Ramos (cell line): Measurements from ENCODE around the gene FGR.
"Not testable (repeated sequence)": the region's sequence is repeated elsewhere in the genome, so short reads cannot be mapped to it uniquely, and the experiment has no call there.

Experiments used
- in situ Hi-C: fragments of 300-500 bp; cut with MboI; formaldehyde crosslinking; loops from one replicate; pipeline ENCODE4 v1.14.3; 2022; ENCODE audit warnings: low sequenced_read_pairs; ENCODE audit not compliant: unreplicated experiment

FGR gene

GRCh38 chr1:27638805-27639204, 3.8 kb upstream of the FGR start:
- in situ Hi-C loops = no loop called here

- in situ Hi-C loops = no loop called here
Measured at GRCh38 chr1:27638047-27638734, 3.2 kb upstream of the FGR start.

GRCh38 chr1:27635396-27636142, 584 bp upstream of the FGR start:
- in situ Hi-C loops = no loop called here

GRCh38 chr1:27634177-27634984, 604 bp downstream of the FGR start:
- in situ Hi-C loops = no loop called here

GRCh38 chr1:27633640-27634176, 1.3 kb downstream of the FGR start:
- in situ Hi-C loops = no loop called here

GRCh38 chr1:27633298-27633610, 1.7 kb downstream of the FGR start:
- in situ Hi-C loops = no loop called here

- in situ Hi-C loops = no loop called here
Measured at GRCh38 chr1:27632387-27633297, 2.3 kb downstream of the FGR start.

- in situ Hi-C loops = no loop called here
Measured at GRCh38 chr1:27630859-27631491, 4.0 kb downstream of the FGR start.

- in situ Hi-C loops = no loop called here
Measured at GRCh38 chr1:27628712-27629111, 6.3 kb downstream of the FGR start.

GRCh38 chr1:27627733-27628132, 7.3 kb downstream of the FGR start:
- in situ Hi-C loops = not testable (repeated sequence)

GRCh38 chr1:27627061-27627460, 7.9 kb downstream of the FGR start:
- in situ Hi-C loops = no loop called here

- in situ Hi-C loops = no loop called here
Measured at GRCh38 chr1:27626031-27626935, 8.7 kb downstream of the FGR start.

- in situ Hi-C loops = no loop called here
Measured at GRCh38 chr1:27624467-27625178, 10.4 kb downstream of the FGR start.

- in situ Hi-C loops = no loop called here
Measured at GRCh38 chr1:27623327-27624212, 11.4 kb downstream of the FGR start.

GRCh38 chr1:27622828-27623227, 12.2 kb downstream of the FGR start:
- in situ Hi-C loops = no loop called here

- in situ Hi-C loops = no loop called here
Measured at GRCh38 chr1:27621051-27621920, 13.7 kb downstream of the FGR start.
